GM12874 (cell line): ENCODE measurements around the gene MAPK9.

Experiments
- TF ChIP-seq, protein P1 (sequence below): IDR thresholded peaks from 2 replicates; pipeline ENCODE4 v1.5.1; 2011; ENCODE audit warnings: low read depth, mild to moderate bottlenecking, control low read depth, low read length, moderate library complexity; ENCODE audit not compliant: insufficient read depth

MAPK9 gene

DNA sequence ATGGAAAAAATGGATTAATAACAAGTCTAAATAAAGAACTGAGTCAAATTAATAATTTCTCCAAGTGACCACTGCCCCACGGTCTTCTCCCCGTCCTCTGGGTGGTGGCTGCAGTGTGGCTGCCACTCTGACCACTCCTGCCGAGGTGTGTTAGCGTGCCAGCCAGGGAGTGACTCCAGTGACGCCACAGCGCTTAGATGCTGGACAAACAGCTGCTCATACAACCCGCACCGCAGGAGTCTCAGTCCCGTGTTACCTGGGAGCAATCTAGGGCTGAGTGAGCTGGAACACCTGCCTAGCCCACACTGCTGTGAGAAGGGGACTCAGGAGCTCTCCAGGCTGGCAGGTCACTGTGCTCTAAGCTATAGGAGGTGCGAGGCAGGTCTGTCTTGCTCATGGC lies 10.2 kb downstream of the MAPK9 start:
- TF ChIP-seq, protein P1, sequence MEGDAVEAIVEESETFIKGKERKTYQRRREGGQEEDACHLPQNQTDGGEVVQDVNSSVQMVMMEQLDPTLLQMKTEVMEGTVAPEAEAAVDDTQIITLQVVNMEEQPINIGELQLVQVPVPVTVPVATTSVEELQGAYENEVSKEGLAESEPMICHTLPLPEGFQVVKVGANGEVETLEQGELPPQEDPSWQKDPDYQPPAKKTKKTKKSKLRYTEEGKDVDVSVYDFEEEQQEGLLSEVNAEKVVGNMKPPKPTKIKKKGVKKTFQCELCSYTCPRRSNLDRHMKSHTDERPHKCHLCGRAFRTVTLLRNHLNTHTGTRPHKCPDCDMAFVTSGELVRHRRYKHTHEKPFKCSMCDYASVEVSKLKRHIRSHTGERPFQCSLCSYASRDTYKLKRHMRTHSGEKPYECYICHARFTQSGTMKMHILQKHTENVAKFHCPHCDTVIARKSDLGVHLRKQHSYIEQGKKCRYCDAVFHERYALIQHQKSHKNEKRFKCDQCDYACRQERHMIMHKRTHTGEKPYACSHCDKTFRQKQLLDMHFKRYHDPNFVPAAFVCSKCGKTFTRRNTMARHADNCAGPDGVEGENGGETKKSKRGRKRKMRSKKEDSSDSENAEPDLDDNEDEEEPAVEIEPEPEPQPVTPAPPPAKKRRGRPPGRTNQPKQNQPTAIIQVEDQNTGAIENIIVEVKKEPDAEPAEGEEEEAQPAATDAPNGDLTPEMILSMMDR = no peak

DNA sequence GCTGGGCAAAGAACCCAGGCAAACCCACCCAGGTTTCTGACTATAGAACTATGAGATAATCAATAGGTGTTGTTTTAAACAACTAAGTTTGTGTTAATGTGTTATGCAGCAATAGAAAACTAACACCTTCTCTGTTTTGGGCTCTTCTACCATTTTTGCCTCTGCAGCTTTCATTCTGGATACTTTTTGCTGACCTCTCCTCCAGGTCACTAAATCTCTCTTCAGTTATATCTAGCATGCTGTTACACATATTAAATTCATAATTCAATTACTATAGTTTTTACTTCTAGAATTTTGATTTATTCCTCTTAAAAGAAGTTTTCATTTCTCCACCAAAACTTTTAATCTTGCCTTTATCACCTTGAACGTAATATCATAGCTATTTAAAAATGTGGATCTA lies 17.2 kb downstream of the MAPK9 start:
- TF ChIP-seq, protein P1 = no peak

- TF ChIP-seq, protein P1 = no peak
Measured at GRCh38 chr5:180271221-180271620, 20.7 kb downstream of the MAPK9 start.

GRCh38 chr5:180259260-180259611 lies 32.6 kb downstream of the MAPK9 start:
- TF ChIP-seq, protein P1 = no peak

GRCh38 chr5:180253036-180253824 lies 38.7 kb downstream of the MAPK9 start:
- TF ChIP-seq, protein P1 = no peak

DNA sequence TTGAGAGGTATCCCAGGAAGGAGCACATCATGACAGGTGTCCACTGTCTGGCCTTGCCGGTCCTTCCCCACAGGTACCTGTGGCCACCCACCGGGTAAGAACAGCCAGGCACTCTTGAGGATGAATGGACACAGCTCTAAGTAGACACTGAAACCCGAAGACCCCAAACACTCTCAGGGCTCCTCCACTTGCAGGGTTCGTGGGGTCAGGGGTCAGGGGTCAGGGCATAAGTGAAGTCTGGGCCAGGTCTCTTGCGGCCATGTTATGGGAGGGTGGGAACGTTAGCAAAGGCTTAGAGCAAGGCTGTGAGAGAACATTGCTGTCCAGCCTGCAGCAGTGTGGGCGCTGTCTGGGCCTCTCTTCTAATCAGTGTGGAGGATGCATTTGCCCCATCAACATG lies 40.0 kb downstream of the MAPK9 start:
- TF ChIP-seq, protein P1 = no peak

DNA sequence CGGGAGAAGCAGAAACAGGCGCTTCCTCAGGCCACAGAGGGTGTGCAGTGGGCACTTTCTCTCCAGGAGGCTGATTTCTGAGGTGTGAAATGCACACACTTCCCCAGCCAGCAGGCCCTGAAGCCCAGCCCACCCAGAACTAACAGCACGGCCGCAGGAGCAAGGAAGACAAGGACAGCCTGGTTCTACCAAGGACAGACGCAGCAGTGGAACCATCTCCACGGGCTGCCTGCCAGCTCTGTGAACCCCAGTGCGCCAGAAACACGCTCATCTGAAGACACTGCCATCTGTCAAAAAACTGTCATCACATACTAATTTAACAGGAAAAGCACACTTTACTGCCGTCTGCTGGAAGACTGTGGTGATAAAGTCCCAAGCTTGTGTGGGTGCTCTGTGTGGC lies 40.7 kb downstream of the MAPK9 start:
- TF ChIP-seq, protein P1 = no peak

- TF ChIP-seq, protein P1 = no peak
Measured at GRCh38 chr5:180250329-180250728, 41.6 kb downstream of the MAPK9 start.
